GF-D8 (cell line): Measurements from ENCODE around the gene RAP1A.
"Not testable (repeated sequence)": the region's sequence is repeated elsewhere in the genome, so short reads cannot be mapped to it uniquely, and the experiment has no call there.

ENCODE experiments used
- DNase-seq: peaks from one replicate; lab custom pipeline; 2025; lab: John Stamatoyannopoulos, UW

The RAP1A gene

DNA sequence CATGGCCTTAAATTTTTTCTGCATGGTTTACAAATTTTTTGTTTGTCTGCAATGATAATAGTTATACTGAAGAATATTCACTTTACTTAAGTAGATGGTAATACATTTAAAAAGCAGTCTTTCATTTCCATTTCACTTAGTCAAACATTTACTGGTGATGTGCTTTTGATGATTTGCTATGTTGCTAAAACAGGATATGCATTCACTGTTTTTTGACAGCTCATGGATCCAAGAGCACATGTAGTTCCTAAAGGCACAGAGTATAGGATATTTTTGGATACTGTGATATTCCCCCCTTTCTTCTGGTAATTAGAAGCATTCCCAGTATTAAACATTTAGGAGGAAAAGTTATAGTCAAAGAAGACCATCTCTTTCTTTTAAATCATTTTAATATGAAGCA lies 45.9 kb downstream of the RAP1A start:
- no peak for DNase-seq

DNA sequence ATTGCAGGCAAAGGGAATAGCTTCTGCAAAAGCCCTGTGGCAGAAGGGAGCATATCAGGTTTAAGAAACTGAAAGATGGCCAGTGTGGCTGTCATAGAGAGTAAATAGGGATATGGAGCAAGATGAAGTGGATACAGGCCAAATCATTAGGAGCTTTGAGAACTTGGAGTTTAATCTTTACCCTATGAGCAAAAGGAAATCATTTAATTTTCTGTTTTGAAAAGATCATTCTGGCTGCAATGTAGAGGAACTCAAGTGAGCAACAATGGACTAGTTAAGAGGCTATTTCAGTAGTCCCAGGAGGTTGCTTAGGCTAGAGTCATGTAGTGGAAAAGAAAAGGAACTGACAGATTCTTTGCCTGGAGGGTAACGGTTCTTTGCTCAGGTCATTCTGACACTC lies 47.2 kb downstream of the RAP1A start:
- no peak for DNase-seq

DNA sequence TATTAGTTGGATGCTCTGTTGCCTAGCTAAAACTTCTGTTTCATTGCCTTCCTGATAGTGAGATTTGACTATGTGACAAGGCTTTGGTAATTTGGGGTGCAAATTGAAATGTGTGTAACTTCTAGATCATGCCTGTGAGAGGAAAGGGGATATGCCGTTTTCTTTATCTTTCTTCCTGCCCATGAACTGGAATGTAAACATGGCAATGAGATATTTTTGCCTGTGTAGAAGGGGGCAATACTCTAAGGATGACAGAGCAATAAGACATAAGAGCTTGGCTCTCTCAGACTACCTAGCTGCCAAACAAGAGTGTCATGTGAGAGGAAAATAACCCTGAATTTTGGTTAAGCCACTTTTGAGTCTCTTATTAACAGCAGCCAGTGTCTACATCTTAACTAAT lies 49.7 kb downstream of the RAP1A start:
- DNase-seq, result no peak

DNA sequence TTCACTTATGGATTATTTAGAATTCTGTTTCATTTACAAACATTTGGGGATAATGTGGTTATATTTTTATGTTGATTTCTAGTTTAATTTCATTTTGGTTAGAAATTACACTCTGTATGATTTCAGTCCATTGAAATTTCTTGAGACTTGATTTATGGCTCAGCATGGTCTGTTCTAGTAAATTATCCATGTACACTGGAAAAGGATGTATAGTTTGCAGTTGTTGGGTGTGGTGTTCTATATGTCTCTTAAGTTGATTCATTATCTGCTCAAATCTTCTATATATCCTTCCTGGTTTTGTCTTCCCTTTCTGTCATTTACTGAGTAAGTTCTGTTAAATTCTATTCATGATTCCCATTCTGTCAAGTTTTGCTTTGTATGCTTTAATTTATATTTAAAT lies 52.3 kb downstream of the RAP1A start:
- no peak for DNase-seq

DNA sequence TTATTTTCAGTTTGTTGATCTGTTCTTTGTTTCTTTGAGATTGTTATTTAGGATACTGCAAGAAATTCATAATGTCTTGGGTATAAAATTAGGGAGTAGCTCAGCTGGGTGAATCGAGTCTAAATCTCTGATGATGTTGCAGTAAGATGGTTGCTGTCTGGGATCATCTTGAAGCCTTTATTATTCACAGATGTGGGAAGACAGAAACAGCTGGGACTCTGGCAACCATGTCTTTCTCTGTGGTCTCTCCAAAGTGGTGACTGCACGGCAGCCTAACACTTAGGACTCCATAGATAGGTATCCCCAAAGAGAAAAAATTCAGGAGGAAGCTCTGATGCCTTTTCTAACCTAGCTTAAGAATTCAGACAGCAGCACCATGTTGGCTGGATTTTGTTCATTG lies 52.7 kb downstream of the RAP1A start:
- no peak for DNase-seq

DNA sequence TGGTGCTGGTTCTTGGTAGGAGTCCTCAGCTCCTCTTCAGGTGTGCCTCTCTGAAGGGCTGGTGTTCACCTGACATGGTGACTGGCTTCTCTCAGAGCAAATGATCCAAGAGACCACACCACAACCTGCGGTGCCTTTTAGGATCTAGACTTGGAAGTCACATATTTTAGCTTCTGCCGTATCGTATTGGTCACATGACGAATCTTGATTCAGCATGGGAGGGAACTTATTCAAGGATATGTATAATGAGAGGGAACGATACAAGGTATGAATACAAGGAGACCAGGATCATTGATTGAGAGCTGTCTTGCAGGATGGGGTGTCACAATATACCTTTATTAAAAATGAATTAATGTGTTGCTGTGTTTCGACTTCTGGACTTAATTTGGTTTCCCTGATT lies 58.0 kb downstream of the RAP1A start:
- no peak for DNase-seq

DNA sequence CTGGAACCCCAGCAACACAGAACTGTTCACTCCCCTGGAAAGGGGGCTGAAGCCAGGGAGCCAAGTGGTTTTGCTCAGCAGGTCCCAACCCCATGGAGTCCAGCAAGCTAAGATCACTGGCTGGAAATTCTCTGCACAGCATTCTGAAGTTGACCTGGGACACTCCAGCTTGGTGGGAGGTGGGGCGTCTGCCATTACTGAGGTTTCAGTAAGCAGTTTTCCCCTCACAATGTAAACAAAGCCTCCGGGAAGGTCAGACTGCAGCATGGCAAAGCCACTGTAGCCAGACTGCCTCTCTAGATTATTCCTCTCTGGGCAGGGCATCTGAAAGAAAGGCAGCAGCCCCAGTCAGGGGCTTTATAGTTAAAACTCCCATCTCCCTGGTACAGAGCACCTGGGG lies 60.0 kb downstream of the RAP1A start:
- DNase-seq, result no peak

DNA sequence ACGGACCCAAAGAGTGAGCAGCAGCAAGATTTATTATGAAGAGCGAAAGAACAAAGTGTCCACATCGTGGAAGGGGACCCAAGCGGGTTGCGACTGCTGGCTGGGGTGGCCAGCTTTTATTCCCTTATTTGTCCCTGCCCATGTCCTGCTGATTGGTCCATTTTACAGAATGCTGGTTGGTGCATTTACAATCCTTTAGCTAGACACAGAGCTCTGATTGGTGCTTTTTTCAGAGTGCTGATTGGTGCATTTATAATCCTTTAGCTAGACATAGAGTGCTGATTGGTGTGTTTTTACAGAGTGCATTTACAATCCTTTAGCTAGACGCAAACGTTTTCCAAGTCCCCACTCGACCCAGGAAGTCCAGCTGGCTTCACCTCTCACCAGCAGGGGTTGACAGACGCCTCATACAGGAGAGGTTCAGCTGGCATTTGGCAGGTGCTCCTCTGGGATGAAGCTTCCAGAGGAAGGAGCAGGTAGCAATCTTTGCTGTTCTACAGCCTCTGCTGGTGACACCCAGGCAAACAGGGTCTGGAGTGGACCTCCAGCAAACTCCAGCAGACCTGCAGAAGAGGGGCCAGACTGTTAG lies 60.7 kb downstream of the RAP1A start:
- not testable (repeated sequence) for DNase-seq

DNA sequence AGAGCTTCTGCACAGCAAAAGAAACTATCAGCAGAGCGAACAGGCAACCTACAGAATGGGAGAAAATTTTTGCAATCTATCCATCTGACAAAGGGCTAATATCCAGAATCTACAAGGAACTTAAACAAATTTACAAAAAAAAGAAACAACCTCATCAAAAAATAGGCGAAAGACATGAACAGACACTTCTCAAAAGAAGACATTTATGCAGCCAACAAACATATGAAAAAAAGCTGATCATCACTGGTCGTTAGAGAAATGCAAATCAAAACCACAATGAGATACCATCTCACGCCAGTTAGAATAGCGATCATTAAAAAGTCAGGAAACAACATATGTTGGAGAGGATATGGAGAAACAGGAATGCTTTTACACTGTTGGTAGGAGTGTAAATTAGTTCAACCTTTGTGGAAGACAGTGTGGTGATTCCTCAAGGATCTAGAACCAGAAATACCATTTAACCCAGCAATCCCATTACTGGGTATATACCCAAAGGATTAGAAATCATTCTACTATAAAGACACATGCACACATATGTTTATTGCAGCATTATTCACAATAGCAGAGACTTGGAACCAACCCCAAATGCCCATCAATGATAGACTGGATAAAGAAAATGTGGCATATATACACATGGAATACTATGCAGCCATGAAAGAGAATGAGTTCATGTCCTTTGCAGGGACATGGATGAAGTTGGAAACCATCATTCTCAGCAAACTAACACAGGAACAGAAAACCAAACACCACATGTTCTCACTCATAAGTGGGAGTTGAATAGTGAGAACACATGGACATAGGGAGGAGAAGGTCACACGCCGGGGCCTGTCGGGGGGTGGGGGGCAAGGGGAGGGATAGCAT lies 65.9 kb downstream of the RAP1A start:
- not testable (repeated sequence) for DNase-seq

DNA sequence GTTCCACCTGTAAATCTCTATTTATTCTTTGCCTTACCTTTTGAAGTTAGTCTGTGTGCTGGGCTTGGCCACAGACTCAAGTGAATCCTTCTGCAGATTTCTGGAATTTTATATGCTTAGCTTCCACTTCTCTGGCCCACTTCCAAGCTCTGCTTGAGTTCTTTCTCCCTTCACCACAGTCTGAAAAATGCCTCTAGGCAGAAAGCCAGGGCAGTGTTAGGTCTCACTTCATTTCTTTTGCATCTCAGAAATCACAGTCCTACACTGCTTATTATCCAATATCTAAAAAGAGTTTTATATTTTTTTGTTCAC lies 70.7 kb downstream of the RAP1A start:
- DNase-seq, result no peak

DNA sequence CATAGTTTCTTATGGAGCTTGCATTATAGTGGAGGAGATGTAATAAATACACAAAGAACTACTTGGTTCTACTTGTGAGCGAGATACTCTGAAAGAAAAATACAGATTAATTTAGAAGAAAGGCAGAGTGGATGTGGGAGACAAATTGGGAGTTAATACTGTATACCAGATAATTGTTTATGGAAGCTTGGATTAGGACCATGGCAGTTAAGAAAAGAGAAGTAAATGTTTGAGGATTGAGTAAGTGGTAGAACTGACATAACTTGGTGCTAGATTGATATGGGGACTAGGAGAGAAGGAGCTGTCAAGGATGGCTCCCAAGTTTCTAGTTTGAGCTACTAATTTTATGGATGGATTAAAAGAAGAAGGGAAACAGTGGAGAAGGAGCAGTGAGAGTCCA lies 72.3 kb downstream of the RAP1A start:
- no peak for DNase-seq

DNA sequence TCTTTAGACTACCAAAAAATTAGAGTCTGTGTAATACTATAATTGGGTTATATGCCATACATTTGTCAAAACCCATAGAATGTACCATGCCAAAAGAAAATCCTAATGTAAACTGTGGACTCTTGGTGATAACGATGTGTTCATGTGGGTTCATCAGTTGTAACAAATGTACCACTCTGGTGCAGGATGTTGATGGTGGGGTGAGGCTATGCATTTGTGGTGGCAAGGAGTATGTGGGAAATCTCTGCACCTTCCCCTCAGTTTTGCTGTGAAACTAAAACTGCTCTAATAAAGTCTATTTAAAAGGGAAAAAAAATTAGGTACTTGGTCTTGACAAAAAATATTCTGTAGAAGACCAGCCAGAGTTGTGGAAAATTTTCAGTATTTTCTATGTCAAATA lies 76.2 kb downstream of the RAP1A start:
- no peak for DNase-seq

DNA sequence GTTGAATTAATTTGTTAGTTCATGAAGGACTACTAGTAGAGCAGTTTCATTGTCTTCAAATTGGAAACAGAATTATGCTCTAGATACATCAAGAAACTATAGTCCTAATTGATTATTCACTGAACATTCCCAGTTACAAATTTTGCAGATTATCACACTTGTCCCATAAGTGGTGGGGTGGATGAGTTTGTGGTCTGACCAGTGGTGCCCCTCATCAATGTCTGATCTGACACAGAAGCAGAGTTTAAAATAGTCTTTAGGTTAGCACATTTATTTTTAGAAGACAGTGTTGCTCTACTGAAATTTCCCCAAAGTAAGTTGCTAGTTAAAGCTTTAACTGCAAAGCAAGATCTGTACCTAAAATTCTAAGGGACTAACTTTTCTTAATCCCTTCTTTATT lies 76.7 kb downstream of the RAP1A start:
- no peak for DNase-seq

DNA sequence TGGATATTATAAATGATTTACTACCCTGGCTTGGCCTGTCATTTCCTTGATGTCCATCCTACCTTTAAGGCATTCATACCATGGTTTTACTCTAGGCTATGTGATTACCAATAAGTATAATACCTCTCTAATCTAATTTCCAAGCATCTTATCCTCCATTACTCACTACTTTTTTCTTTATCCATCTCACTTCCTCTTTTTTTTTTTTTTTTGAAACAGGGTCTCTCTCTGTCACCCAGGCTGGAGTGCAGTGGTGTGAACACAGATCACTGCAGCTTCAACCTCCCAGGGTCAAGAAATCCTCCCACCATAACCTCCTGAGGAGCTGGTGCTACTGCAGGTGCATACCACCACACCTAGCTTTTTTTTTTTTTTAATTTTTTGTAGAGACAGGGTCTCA lies 79.7 kb downstream of the RAP1A start:
- no peak for DNase-seq

DNA sequence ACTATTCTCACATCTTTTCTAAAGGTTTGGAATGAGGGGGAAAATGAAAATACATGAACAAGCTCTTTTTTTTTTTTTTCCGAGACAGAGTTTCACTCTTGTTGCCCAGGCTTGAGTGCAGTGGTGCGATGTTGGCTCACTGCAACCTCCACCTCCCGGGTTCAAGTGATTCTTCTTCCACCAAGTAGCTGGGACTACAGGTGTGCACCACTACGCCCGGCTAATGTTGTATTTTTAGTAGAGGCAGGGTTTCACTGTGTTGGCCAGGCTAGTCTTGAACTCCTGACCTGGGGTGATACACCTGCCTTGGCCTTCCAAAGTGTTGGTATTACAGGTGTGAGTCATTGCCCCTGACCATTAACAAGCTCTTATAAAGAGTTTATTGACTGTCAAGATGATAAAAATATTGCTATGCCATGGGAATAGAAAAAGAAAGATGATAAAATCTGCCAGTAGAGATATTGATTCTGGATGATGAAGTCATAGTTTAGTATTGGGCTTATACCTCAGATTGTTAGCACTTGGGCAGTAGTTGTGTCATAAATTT lies 83.0 kb downstream of the RAP1A start:
- DNase-seq, result no peak

DNA sequence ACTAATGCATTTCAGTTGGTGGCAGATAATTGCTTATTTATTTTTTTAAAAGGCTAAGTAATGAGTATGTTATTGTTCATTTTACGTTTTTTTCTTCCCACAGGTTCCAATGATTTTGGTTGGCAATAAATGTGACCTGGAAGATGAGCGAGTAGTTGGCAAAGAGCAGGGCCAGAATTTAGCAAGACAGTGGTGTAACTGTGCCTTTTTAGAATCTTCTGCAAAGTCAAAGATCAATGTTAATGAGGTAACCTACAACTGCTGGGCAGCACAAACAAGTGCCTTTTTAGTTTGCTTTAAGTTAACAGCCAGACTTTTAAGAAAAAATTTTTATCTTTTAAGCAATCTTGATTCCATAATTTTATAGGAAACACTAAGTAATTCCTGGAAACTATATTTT lies 84.7 kb downstream of the RAP1A start:
- DNase-seq, result no peak

DNA sequence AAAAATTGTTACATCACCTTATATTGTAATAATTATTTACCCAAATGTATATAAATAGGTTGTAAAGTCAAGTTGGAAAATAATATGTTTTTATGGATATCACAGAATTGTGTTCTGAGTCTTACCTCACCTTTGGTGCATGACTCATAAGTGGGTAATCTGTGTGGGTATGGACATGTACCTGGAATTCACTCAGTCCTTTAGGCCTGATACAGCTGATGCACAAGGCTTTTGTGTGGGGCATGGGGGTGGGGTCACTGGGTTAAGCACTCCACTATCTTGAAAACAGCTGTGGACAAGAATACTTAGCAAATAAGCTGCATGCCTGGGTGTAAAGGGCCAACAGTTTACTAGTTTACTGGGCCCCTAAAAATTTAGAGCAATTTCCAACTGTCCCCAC lies 85.2 kb downstream of the RAP1A start:
- DNase-seq, result no peak

DNA sequence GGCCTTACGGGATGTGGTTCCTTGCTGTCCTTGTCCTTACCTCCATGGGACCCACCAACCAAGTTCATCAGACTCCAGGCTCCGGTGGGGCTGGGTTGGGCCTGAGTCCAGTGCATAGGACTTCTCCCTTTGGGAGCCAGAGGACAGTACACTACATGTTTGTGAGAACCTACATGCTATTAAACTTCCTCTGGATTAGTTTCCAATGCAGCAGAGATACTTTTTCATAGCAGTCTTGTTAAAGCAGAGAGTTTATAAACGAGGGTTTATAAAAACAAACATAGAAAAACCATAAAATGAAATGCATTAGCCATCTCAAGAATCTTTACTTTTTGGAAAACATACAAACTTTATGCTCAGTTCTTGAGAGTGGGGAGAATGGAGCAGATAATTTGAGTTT lies 86.3 kb downstream of the RAP1A start:
- no peak for DNase-seq

DNA sequence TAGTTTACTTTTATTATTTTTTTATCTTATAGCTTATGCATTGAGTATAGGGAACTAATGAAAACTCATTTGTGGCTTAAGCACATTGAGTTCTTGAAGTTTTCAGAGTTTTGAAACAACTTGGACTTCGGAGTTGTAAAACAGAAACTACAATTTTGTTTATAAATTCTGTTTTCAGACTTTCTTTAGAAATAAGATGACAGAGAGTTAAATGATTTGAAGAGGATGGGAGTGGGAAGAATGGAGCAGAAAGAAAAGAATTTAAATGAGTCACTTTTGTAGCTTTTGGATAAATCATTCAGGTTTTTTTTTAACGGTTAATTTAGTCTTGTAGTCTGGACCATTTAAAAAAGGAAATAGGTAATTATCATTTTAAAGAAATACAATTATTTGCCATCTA lies 87.3 kb downstream of the RAP1A start:
- no peak for DNase-seq

DNA sequence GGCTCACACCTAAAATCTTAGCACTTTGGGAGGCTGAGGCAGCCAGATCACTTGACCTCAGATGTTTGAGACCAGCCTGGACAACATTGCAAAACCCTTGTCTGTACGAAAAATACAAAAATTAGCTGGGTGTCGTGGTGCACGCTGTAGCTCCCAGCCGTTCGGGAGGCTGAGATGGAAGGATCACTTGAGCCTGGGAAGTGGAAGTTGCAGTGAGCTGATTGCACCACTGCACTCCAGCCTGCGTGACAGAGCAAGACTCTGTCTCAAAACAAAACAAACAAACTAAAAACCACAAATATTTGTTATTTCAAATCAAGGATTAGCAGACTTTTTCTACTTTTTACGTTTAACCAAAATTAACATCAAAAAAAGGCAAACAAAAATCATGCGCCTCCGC lies 88.3 kb downstream of the RAP1A start:
- DNase-seq, result no peak

DNA sequence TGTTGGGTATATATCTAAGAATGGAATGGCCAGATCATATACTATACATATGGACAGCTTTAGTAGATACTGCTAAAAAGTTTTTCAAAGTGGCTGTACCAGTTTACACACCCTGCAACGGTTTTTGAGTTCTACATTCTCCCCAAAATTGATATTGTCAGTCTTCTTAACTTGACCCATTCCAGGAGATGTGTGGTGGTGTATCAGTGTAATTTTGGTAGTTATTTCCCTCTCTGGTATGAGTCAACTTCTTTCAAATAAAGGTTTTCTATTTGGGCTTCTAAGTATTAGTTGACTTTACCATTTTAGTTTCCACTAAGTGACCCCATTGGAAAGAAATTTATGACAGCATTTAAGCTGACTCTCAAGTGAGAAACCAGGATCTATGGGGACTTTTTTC lies 90.4 kb downstream of the RAP1A start:
- DNase-seq, result no peak

DNA sequence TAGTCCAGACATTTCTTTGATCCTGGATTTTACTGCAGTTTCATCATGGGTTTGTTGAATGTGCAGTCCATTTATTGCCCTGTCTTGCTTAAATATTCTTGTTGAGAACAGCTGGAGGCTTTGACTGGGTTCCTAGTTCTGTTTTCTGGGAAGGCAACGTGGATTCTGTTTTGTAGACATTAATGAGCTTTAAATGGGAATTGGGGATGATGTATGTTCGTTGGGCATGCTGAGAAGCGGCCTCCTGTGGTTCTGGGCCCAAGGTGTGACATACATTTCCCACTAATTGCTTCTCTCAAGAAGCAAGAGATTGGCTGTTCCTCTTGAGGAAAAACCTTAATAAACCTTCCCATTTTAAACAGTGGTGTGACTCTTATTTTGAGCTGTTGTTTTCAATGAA lies 96.7 kb downstream of the RAP1A start:
- DNase-seq, result no peak

DNA sequence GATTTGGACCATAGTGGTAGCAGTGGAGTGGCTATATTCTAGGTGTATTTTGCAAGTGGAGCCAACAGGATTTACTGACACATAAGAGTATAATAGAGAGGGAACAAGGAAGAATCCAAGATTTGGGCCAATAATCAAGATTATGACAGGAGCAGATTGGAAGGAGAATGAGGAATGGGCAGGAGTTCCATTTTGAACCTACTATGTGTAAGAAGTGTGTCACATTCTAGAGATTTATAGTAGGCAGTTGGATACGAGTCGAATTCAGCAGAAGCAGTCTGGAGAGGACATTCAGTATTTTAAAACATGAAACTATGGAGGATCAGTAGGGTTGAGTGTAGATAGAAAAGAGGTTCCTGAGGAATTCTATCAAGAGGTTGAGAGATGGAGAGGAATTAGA lies 97.9 kb downstream of the RAP1A start:
- DNase-seq, result no peak

DNA sequence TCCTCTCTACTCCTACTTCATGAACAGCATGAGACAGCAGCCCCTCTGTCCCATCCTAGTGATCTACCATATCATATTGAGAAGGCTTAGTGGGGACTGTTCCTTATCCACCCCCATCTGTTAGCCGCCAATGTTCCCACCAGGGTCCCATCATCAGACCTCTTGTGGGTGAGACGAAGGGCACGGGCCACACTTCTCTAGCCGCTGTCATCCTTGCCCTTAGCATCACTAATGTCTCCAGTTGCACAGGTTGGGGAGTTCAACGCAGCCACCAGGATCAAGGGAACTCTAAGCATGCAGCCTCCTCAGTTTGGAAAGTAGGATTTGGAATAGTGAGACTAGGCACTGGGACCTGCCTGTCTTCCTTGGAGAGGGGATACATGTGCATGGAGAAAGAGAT lies 99.5 kb downstream of the RAP1A start:
- no peak for DNase-seq
